Heart right ventricle (tissue), 16 donors: ENCODE measurements around the gene GDAP2. TPM values are rescaled to one million over a fixed set of nuclear protein-coding genes. Genes with fewer than 3 reads are reported as not detected.

Source experiments
- ATAC-seq, 8 donors: fragments of 200-7000 bp; cut with Tn5 transposase; one replicate each; pipeline ENCODE4 v1.9.1; 2020; ENCODE audit warnings: mild to moderate bottlenecking in 8 of 8, moderate library complexity in 8 of 8, moderate number of reproducible peaks in 1 of 8
- DNase-seq, 2 donors: peaks; one replicate each; pipeline ENCODE4 v3.0.0-alpha.2; 2020
- H3K27ac ChIP-seq, 10 donors: fragments of 200-600 bp; sonication (generic) in 2 of 10; one replicate each; pipeline versions ENCODE4 v1.5.0 to v1.8.0; 2020 to 2022; ENCODE audit warnings: mild to moderate bottlenecking in 3 of 10
- H3K27me3 ChIP-seq, 7 donors: fragments of 200-600 bp; one replicate each; pipeline ENCODE4 v1.8.0; 2021 to 2022; ENCODE audit warnings: mild to moderate bottlenecking in 2 of 7
- H3K36me3 ChIP-seq, 9 donors: fragments of 200-600 bp; sonication (generic) in 1 of 9; one replicate each; pipeline versions ENCODE4 v1.5.0 to v1.8.0; 2020 to 2022; ENCODE audit warnings: mild to moderate bottlenecking in 2 of 9
- H3K4me1 ChIP-seq, 9 donors: fragments of 200-600 bp; sonication (generic) in 1 of 9; one replicate each; pipeline versions ENCODE4 v1.5.0 to v1.8.0; 2020 to 2022; ENCODE audit warnings: mild to moderate bottlenecking in 4 of 9
- H3K4me3 ChIP-seq, 10 donors: fragments of 200-600 bp; sonication (generic) in 2 of 10; one replicate each; pipeline versions ENCODE4 v1.5.0 to v1.8.0; 2020 to 2022; ENCODE audit warnings: mild to moderate bottlenecking in 7 of 10, moderate library complexity in 2 of 10
- H3K9me3 ChIP-seq, 11 donors: fragments of 200-600 bp in 10 of 11; sonication (generic) in 2 of 11; one replicate each; pipeline versions ENCODE4 v1.5.0 to v1.8.0; 2013 to 2022; ENCODE audit warnings: mild to moderate bottlenecking in 2 of 11, control low read depth in 1 of 11, moderate library complexity in 1 of 11
- WGBS, 2 donors: extraction: QIAGEN DNeasy Blood & Tissue Kit; methylation state at CpG; one replicate each; pipeline ENCODE4 v1.1.7; 2013; ENCODE audit warnings: inconsistent platforms in 1 of 2; 5-methylcytosine and 5-hydroxymethylcytosine counted together
- intact Hi-C, 10 donors: fragments of 100-400 bp; cut with DNase I; formaldehyde crosslinking; loops; one replicate each; pipeline versions ENCODE4 v1.11.1 to v1.14.2; 2022
- polyA plus RNA-seq, 2 donors: library from polyadenylated mRNA; stranded (reverse); fragments of 200-250 nt; gene quantifications; one replicate each; pipeline ENCODE4 v1.2.3, GENCODE V29; 2013
- total RNA-seq, 10 donors: library from RNA; stranded (reverse); fragmentation: NEBNext Ultra II Directional in 3 of 10; extraction: Animal tissue kit (Norgen Biotek cat#: 25700) in 3 of 10; gene quantifications; one replicate each; pipeline versions ENCODE4 v1.2.1 to v1.2.4, GENCODE V29; 2021 to 2023
- TF ChIP-seq, protein P1 (sequence below), 9 donors: fragments of 200-600 bp; sonication (generic) in 2 of 9; IDR thresholded peaks; one replicate each; pipeline versions ENCODE4 v1.5.0 to v1.8.0; 2021 to 2022; ENCODE audit warnings: antibody characterized with exemption in 9 of 9, mild to moderate bottlenecking in 5 of 9, moderate library complexity in 1 of 9
- donor health status: Arrhythmogenic right ventricular cardiomyopathy.
- donor health status: ischemic (EF 13 %, LVEDD 7.1; RV severe dilation, severe dysfunction).
- donor health status: healthy with polysubstance abuse.
- donor health status: DM: no; HTN: yes; CAD: no.
- donor health status: DM: no; HTN: no; CAD: no.
- donor health status: ischemic (EF 25% LVEDD 6.9; RV normal size, moderate dysfunction).
- donor health status: ischemic (EF 25% LVEDD 5.7; RV mildly dilated, moderate dysfunction).
- donor health status: healthy.
- donor health status: DM: yes; HTN: yes; CAD: no.
- donor health status: Ischemic cardiomyopathy.
- donor health status: ischemic (EF 35%, LVEDD 5.7; RV mildly dilated, moderate dysfunction).
- donor health status: nonischemic (EF 11% LVEDD 7.7; RV severe dilation, severe dysfunction).
- donor health status: DM: yes; HTN: yes; CAD: no.
- donor health status: PGD.
- donor health status: ischemic (EF 29% LVEDD 5.4; RV normal size, mild dysfunction).
- donor health status: nonischemic (EF 23%, LVEDD 6.1; RV moderate dilation, normal function).

The GDAP2 gene
- total and polyA plus RNA-seq, 12 donors = 1.7 to 24.2 (median 17.7) TPM

DNA sequence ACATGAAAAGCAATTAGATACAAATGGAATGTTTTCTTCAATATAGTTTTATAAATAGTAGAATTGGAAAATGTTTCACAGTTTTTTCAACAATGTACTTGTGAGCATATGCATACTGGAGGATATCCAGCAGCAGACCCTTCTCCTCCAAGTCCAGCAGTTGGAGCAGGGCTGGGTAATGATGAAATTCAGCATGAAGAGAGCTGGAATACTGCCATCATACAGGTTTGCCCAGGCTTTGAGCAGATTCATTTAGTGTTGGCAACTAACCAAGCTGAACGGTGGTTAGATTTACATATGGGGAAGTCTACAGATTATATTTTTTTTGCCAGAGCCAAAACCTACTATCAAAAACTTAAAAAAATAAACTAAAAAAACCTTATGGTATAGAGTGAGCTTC is 38.5 kb upstream of the GDAP2 start:
- no peak for DNase-seq
- Histone ChIP-seq H3K4me1 (no peaks in the 10 kb centered on the region), H3K27ac (no peak overlapping the region), H3K27me3 (no peaks in the 10 kb centered on the region), H3K4me3 (no peak overlapping the region), H3K9me3 (no peaks in the 10 kb centered on the region), H3K36me3 (peaks cover 0 to 14% (median 0%) of the 10 kb centered on the region in 9 donors)
- intact Hi-C loops = no loop called here
- TF ChIP-seq, protein P1, sequence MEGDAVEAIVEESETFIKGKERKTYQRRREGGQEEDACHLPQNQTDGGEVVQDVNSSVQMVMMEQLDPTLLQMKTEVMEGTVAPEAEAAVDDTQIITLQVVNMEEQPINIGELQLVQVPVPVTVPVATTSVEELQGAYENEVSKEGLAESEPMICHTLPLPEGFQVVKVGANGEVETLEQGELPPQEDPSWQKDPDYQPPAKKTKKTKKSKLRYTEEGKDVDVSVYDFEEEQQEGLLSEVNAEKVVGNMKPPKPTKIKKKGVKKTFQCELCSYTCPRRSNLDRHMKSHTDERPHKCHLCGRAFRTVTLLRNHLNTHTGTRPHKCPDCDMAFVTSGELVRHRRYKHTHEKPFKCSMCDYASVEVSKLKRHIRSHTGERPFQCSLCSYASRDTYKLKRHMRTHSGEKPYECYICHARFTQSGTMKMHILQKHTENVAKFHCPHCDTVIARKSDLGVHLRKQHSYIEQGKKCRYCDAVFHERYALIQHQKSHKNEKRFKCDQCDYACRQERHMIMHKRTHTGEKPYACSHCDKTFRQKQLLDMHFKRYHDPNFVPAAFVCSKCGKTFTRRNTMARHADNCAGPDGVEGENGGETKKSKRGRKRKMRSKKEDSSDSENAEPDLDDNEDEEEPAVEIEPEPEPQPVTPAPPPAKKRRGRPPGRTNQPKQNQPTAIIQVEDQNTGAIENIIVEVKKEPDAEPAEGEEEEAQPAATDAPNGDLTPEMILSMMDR (IDR thresholded peaks at IDR 0.05) = no peak
- no peak for ATAC-seq
- 0 to 26% methylated on average over 1 of the region's 1 CpG for WGBS, 2 donors

DNA sequence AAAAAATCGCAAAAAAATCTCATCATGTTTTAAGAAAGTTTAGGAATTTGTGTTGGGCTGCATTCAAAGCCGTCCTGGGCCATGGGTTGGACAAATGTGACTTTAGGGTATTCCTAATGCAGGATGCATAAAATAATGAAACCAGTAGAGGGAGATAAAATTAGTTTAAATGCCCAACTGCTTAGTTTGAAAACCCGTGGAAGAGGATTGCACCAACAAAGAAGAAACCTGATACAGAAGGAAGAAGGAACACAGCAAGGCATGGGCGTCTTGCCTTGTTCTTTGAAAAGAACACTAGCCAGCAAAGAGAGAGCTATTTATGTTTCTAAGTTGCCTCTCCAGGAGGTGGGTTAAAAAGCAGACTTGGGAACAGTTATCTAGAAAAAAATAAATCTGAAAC is 38.1 kb upstream of the GDAP2 start:
- Histone ChIP-seq H3K36me3 (peaks cover 0 to 18% (median 0%) of the 10 kb centered on the region in 9 donors), H3K4me1 (no peaks in the 10 kb centered on the region), H3K4me3 (no peak overlapping the region), H3K27me3 (no peaks in the 10 kb centered on the region), H3K9me3 (no peaks in the 10 kb centered on the region), H3K27ac (no peak overlapping the region)
- intact Hi-C loops = no loop called here
- ATAC-seq (no peak), DNase-seq (no peak)
- TF ChIP-seq, protein P1 (IDR thresholded peaks at IDR 0.05) = peak in 1 of 9 donors; percentile 10
- WGBS, 2 donors = 55 to 63% methylated on average over 4 of the region's 4 CpGs

DNA sequence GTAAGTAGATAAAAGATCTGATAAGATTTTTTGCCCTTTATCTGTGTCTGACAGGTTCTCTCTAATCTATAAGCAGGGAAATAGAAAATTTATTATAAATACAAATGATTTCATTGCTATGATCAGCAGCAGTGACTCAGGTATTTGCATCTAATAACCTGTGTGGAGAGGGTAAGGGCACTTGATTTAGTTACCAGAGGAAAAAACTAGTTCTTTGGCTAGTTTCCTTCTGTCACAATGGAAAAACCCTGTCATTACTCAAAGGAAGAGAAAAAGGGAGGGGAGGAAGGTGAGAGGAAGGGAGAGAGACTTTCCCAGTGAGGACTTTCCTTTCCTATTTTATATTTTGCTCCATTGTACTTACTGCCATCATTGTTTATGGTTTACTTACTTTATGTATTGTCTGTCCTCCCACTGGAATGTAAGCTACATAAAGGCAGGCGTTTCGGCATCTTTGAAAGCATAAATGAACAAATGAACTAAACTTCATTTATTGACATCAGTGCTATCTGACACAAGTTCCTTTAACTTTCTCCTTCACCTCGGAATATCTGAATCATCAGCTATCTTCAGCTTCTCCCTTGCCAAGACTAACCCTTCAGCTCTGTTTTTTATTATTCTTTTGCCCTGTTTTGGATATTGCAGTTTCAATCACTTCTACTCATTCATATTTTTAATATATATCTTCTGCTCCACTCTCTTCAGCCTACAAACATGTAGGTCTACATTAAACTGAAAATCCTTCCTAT is 35.0 kb upstream of the GDAP2 start:
- DNase-seq (no peak), ATAC-seq (no peak)
- Histone ChIP-seq H3K9me3 (no peaks in the 10 kb centered on the region), H3K27ac (no peak overlapping the region), H3K36me3 (peaks cover 0 to 49% (median 10%) of the 10 kb centered on the region in 9 donors), H3K4me3 (no peak overlapping the region), H3K4me1 (no peaks in the 10 kb centered on the region), H3K27me3 (no peaks in the 10 kb centered on the region)
- 78 to 85% methylated on average over 3 of the region's 3 CpGs for WGBS, 2 donors
- TF ChIP-seq, protein P1 (IDR thresholded peaks at IDR 0.05) = no peak
- intact Hi-C loops = no loop called here

DNA sequence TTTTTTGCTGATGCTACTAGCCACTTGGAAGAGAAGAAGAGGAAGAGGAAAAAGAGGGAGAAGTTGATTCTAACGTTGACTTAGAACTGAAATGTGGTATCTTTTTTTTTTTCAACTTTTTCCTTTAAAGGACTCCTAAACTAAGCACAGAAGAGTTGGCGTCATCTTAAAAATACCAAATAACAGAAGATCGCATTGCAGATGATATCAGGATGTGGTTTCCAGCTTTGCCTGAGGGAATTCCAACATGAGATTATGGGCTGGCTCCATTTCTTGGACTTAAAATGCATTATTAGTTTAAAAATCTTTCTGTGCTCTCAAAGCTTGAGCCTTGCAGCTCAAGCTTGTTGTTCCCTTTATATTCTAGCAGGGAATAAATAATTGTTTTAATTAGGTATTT is 29.9 kb upstream of the GDAP2 start:
- Histone ChIP-seq H3K27ac (no peak overlapping the region), H3K4me1 (no peaks in the 10 kb centered on the region), H3K9me3 (no peaks in the 10 kb centered on the region), H3K4me3 (no peak overlapping the region), H3K36me3 (peaks cover 0 to 93% (median 30%) of the 10 kb centered on the region in 9 donors), H3K27me3 (no peaks in the 10 kb centered on the region)
- TF ChIP-seq, protein P1 (IDR thresholded peaks at IDR 0.05) = no peak
- intact Hi-C loops = no loop called here
- no peak for DNase-seq
- ATAC-seq = no peak
- WGBS, 2 donors = 73 to 75% methylated on average over 3 of the region's 3 CpGs
